Liver (tissue), 9 donors: ENCODE data around the gene MCF2L2. TPM values are rescaled to one million over a fixed set of nuclear protein-coding genes. Genes with fewer than 3 reads are reported as not detected.

Experiments used
- DNase-seq: peaks from one replicate; pipeline ENCODE4 v3.0.0-alpha.2; 2017; ENCODE audit warnings: low spot score
- H3K27ac ChIP-seq, 2 donors: one replicate each; pipeline ENCODE4 v1.7.0; 2013; ENCODE audit warnings: inconsistent platforms in 2 of 2, low read length in 2 of 2, control low read depth in 1 of 2, low read depth in 1 of 2, mild to moderate bottlenecking in 1 of 2
- H3K27me3 ChIP-seq, 4 donors: one replicate each; pipeline versions ENCODE4 v1.6.1 to v1.7.0; 2013; ENCODE audit warnings: low read length in 3 of 4, inconsistent platforms in 1 of 4, mild to moderate bottlenecking in 1 of 4, moderate library complexity in 1 of 4; ENCODE audit not compliant: control insufficient read depth in 4 of 4, insufficient read depth in 4 of 4
- H3K36me3 ChIP-seq, 4 donors: one replicate each; pipeline versions ENCODE4 v1.6.1 to v1.7.0; 2013; ENCODE audit warnings: low read length in 3 of 4, mild to moderate bottlenecking in 3 of 4, low read depth in 1 of 4, moderate library complexity in 1 of 4; ENCODE audit not compliant: control insufficient read depth in 4 of 4, insufficient read depth in 3 of 4
- H3K4me1 ChIP-seq, 4 donors: one replicate each; pipeline versions ENCODE4 v1.6.1 to v1.7.0; 2013; ENCODE audit warnings: low read length in 3 of 4, mild to moderate bottlenecking in 3 of 4, moderate library complexity in 1 of 4; ENCODE audit not compliant: control insufficient read depth in 4 of 4, insufficient read depth in 4 of 4
- H3K4me3 ChIP-seq, 3 donors: one replicate each; pipeline versions ENCODE4 v1.6.1 to v1.7.0; 2013; ENCODE audit warnings: low read length in 3 of 3, control low read depth in 1 of 3, low read depth in 1 of 3, mild to moderate bottlenecking in 1 of 3
- H3K9ac ChIP-seq, 2 donors: one replicate each; pipeline ENCODE4 v1.7.0; 2013; ENCODE audit warnings: low read length in 2 of 2, mild to moderate bottlenecking in 2 of 2, moderate library complexity in 2 of 2, control low read depth in 1 of 2, low read depth in 1 of 2
- H3K9me3 ChIP-seq, 4 donors: one replicate each; pipeline versions ENCODE4 v1.6.1 to v1.7.0; 2013; ENCODE audit warnings: low read length in 3 of 4; ENCODE audit not compliant: control insufficient read depth in 4 of 4
- EGR1 ChIP-seq, 2 donors: IDR thresholded peaks; 2 replicates each; pipeline ENCODE4 v1.6.1; 2016 to 2018; ENCODE audit warnings: antibody characterized with exemption in 2 of 2, low read depth in 2 of 2
- FOXA1 ChIP-seq: IDR thresholded peaks from 2 replicates; pipeline ENCODE4 v1.6.1; 2016; ENCODE audit warnings: antibody characterized with exemption
- FOXA2 ChIP-seq: IDR thresholded peaks from 2 replicates; pipeline ENCODE4 v1.6.1; 2016; ENCODE audit warnings: antibody characterized with exemption
- GABPA ChIP-seq, 2 donors: IDR thresholded peaks in 1 of 2; conservative IDR thresholded peaks in 1 of 2; 2 replicates each; pipeline ENCODE4 v1.6.1; 2016; ENCODE audit warnings: antibody characterized with exemption in 2 of 2, mild to moderate bottlenecking in 1 of 2, moderate library complexity in 1 of 2
- HNF4A ChIP-seq, 2 donors: conservative IDR thresholded peaks; 2 replicates each; pipeline ENCODE4 v1.6.1; 2016; ENCODE audit warnings: antibody characterized with exemption in 2 of 2, mild to moderate bottlenecking in 2 of 2
- HNF4G ChIP-seq: IDR thresholded peaks from 2 replicates; pipeline ENCODE4 v1.6.1; 2016; ENCODE audit warnings: antibody characterized with exemption
- JUND ChIP-seq, 2 donors: IDR thresholded peaks; 2 replicates each; pipeline ENCODE4 v1.6.1; 2016; ENCODE audit warnings: antibody characterized with exemption in 2 of 2
- NR2F2 ChIP-seq: IDR thresholded peaks from 2 replicates; pipeline ENCODE4 v1.6.1; 2016; ENCODE audit warnings: antibody characterized with exemption
- RAD21 ChIP-seq, 2 donors: IDR thresholded peaks; 2 replicates each; pipeline ENCODE4 v1.6.1; 2016; ENCODE audit warnings: antibody characterized with exemption in 2 of 2, mild to moderate bottlenecking in 2 of 2
- RXRA ChIP-seq, 2 donors: IDR thresholded peaks; 2 replicates each; pipeline ENCODE4 v1.6.1; 2017 to 2018; ENCODE audit warnings: antibody characterized with exemption in 2 of 2, mild to moderate bottlenecking in 1 of 2
- SP1 ChIP-seq: IDR thresholded peaks from 2 replicates; pipeline ENCODE4 v1.6.1; 2018; ENCODE audit warnings: antibody characterized with exemption, mild to moderate bottlenecking
- TAF1 ChIP-seq: conservative IDR thresholded peaks from 2 replicates; pipeline ENCODE4 v1.6.1; 2016; ENCODE audit warnings: antibody characterized with exemption, mild to moderate bottlenecking
- YY1 ChIP-seq: IDR thresholded peaks from 2 replicates; pipeline ENCODE4 v1.6.1; 2016; ENCODE audit warnings: antibody characterized with exemption, mild to moderate bottlenecking
- WGBS: extraction: QIAGEN DNeasy Blood & Tissue Kit; methylation state at CpG from one replicate; pipeline ENCODE4 v1.1.7; 2013; 5-methylcytosine and 5-hydroxymethylcytosine counted together
- polyA plus RNA-seq, 2 donors: library from polyadenylated mRNA; stranded (reverse) in 1 of 2; unstranded in 1 of 2; fragments of 200-250 nt in 1 of 2; fragments of >200 nt in 1 of 2; fragmentation: Nextera tagmentation in 1 of 2; extraction: Ambion mirVana in 1 of 2; gene quantifications; one replicate each; pipeline versions ENCODE4 v1.2.1 to v1.2.3, GENCODE V29; 2013 to 2015
- total RNA-seq, 2 donors: library from RNA; depleted of rRNA; stranded (reverse); fragments of >200 nt; gene quantifications; one replicate each; pipeline ENCODE4 v1.2.3, GENCODE V29; 2014
- TF ChIP-seq, protein P1 (sequence below): IDR thresholded peaks from 2 replicates; pipeline ENCODE4 v1.6.1; 2016; ENCODE audit warnings: antibody characterized with exemption, mild to moderate bottlenecking
- TF ChIP-seq, protein P2 (sequence below): IDR thresholded peaks from 2 replicates; pipeline ENCODE4 v1.6.1; 2016; ENCODE audit warnings: antibody characterized with exemption
- TF ChIP-seq, protein P3 (sequence below): IDR thresholded peaks from 2 replicates; pipeline ENCODE4 v1.6.1; 2016; ENCODE audit warnings: antibody characterized with exemption
- TF ChIP-seq, protein P4 (sequence below): fragments of 150-350 bp; IDR thresholded peaks from 2 replicates; pipeline ENCODE4 v1.5.1; 2017; ENCODE audit warnings: improper control_type of control experiment, low read depth, low read length; ENCODE audit not compliant: missing input control
- TF ChIP-seq, protein P5 (sequence below): IDR thresholded peaks from 2 replicates; pipeline ENCODE4 v1.6.1; 2016; ENCODE audit warnings: antibody characterized with exemption
- donor health status: healthy.
- donor health status: healthy.
- donor health status: healthy.
- donor health status: healthy.
- donor health status: healthy.

Gene MCF2L2
- total and polyA plus RNA-seq, 4 donors: 0.02 to 0.47 (median 0.17) TPM; not detected in 1

DNA sequence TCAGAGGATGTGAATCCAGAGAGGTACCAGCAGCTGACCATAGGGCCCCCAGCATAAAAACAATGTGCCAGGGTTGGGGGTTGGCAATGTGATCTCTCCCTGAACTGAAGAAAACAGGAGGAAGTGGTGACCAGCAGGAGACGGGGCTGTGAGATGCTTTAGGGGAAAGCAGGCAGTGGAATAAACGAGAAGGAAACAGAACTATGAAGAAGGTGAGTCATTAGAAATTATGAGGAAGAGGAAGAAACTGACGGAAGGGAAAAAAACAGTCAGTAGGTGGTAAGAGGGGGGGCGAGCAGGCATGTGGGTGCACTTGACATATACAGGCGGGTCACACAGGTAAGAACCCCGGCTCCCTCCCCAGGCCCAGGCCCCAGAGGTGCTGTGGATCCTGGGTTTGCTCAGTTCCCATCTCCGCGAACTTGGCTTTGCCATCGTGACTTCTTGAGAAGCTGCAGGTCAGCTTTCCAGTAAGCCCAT lies 217.5 kb downstream of the MCF2L2 start:
- Histone ChIP-seq H3K36me3 (no peaks in the 10 kb centered on the region), H3K4me1 (peaks cover 0 to 12% (median 2%) of the 10 kb centered on the region in 4 donors), H3K27ac (peak overlapping the region; percentile 57 to 59), H3K27me3 (no peaks in the 10 kb centered on the region), H3K9ac (no peak overlapping the region), H3K9me3 (no peaks in the 10 kb centered on the region), H3K4me3 (no peak overlapping the region)
- no peak for DNase-seq
- WGBS: 71% methylated on average over 9 of the region's 9 CpGs
- no peak for TF ChIP-seq RXRA (IDR thresholded peaks at IDR 0.05)
- no peak for TF ChIP-seq SP1
- TF ChIP-seq HNF4G: no peak

DNA sequence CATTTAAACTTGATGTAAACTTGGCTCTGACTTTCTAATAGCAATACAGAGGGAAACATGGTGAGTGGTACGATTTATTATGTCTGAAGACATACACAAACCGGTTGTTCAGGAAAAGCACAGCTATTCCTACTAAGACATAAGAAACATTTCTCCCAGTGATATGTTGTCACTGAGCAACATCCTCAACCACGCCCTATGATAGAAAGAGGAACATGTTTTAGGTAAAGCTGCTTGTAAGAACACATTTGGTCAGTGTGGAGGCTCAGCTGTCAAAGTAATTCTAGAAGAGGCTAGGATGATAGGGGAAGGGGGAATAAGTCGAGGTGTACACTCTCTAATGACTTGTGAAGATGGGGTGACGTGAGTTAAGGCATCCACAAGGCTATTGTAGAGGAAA lies 218.1 kb downstream of the MCF2L2 start:
- H3K27me3 ChIP-seq: no peaks in the 10 kb centered on the region
- 81% methylated on average over 5 of the region's 5 CpGs for WGBS
- H3K36me3 ChIP-seq: no peaks in the 10 kb centered on the region
- no peaks in the 10 kb centered on the region for H3K9me3 ChIP-seq
- no peak for DNase-seq
- TF ChIP-seq FOXA1 (no peak), RXRA (IDR thresholded peaks at IDR 0.05) (no peak), HNF4G (no peak), HNF4A (conservative IDR thresholded peaks at IDR 0.05) (no peak), RAD21 (IDR thresholded peaks at IDR 0.05) (no peak), JUND (IDR thresholded peaks at IDR 0.05) (no peak), TAF1 (no peak), EGR1 (IDR thresholded peaks at IDR 0.05; ENCODE audit: low read depth in 2 of 2) (no peak), FOXA2 (no peak), GABPA (IDR thresholded peaks at IDR 0.05 in 1 of 2, conservative IDR thresholded peaks at IDR 0.05 in 1 of 2) (no peak), YY1 (no peak), SP1 (no peak), NR2F2 (no peak)
- TF ChIP-seq, protein P1, sequence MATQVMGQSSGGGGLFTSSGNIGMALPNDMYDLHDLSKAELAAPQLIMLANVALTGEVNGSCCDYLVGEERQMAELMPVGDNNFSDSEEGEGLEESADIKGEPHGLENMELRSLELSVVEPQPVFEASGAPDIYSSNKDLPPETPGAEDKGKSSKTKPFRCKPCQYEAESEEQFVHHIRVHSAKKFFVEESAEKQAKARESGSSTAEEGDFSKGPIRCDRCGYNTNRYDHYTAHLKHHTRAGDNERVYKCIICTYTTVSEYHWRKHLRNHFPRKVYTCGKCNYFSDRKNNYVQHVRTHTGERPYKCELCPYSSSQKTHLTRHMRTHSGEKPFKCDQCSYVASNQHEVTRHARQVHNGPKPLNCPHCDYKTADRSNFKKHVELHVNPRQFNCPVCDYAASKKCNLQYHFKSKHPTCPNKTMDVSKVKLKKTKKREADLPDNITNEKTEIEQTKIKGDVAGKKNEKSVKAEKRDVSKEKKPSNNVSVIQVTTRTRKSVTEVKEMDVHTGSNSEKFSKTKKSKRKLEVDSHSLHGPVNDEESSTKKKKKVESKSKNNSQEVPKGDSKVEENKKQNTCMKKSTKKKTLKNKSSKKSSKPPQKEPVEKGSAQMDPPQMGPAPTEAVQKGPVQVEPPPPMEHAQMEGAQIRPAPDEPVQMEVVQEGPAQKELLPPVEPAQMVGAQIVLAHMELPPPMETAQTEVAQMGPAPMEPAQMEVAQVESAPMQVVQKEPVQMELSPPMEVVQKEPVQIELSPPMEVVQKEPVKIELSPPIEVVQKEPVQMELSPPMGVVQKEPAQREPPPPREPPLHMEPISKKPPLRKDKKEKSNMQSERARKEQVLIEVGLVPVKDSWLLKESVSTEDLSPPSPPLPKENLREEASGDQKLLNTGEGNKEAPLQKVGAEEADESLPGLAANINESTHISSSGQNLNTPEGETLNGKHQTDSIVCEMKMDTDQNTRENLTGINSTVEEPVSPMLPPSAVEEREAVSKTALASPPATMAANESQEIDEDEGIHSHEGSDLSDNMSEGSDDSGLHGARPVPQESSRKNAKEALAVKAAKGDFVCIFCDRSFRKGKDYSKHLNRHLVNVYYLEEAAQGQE: no peak
- TF ChIP-seq, protein P2, sequence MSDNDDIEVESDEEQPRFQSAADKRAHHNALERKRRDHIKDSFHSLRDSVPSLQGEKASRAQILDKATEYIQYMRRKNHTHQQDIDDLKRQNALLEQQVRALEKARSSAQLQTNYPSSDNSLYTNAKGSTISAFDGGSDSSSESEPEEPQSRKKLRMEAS: no peak
- TF ChIP-seq, protein P3, sequence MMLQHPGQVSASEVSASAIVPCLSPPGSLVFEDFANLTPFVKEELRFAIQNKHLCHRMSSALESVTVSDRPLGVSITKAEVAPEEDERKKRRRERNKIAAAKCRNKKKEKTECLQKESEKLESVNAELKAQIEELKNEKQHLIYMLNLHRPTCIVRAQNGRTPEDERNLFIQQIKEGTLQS: no peak
- TF ChIP-seq, protein P4, sequence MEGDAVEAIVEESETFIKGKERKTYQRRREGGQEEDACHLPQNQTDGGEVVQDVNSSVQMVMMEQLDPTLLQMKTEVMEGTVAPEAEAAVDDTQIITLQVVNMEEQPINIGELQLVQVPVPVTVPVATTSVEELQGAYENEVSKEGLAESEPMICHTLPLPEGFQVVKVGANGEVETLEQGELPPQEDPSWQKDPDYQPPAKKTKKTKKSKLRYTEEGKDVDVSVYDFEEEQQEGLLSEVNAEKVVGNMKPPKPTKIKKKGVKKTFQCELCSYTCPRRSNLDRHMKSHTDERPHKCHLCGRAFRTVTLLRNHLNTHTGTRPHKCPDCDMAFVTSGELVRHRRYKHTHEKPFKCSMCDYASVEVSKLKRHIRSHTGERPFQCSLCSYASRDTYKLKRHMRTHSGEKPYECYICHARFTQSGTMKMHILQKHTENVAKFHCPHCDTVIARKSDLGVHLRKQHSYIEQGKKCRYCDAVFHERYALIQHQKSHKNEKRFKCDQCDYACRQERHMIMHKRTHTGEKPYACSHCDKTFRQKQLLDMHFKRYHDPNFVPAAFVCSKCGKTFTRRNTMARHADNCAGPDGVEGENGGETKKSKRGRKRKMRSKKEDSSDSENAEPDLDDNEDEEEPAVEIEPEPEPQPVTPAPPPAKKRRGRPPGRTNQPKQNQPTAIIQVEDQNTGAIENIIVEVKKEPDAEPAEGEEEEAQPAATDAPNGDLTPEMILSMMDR: no peak
- TF ChIP-seq, protein P5, sequence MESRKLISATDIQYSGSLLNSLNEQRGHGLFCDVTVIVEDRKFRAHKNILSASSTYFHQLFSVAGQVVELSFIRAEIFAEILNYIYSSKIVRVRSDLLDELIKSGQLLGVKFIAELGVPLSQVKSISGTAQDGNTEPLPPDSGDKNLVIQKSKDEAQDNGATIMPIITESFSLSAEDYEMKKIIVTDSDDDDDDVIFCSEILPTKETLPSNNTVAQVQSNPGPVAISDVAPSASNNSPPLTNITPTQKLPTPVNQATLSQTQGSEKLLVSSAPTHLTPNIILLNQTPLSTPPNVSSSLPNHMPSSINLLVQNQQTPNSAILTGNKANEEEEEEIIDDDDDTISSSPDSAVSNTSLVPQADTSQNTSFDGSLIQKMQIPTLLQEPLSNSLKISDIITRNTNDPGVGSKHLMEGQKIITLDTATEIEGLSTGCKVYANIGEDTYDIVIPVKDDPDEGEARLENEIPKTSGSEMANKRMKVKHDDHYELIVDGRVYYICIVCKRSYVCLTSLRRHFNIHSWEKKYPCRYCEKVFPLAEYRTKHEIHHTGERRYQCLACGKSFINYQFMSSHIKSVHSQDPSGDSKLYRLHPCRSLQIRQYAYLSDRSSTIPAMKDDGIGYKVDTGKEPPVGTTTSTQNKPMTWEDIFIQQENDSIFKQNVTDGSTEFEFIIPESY: no peak
- H3K27ac ChIP-seq: peak overlapping the region; percentile 51 to 59
- no peak overlapping the region for H3K4me3 ChIP-seq
- H3K4me1 ChIP-seq: peaks cover 0 to 12% (median 2%) of the 10 kb centered on the region in 4 donors
- H3K9ac ChIP-seq: no peak overlapping the region
